Left ventricle myocardium inferior (tissue), 1 donor: ENCODE results near the gene MAD2L2. TPM values are rescaled to one million over a fixed set of nuclear protein-coding genes. Genes with fewer than 3 reads are reported as not detected.

Source experiments
- DNase-seq: peaks from one replicate; pipeline ENCODE4 v3.0.0-alpha.2; 2020
- H3K27ac ChIP-seq: fragments of 200-600 bp; replicated peaks from 2 replicates; pipeline ENCODE4 v1.8.0; 2021
- H3K27me3 ChIP-seq: fragments of 200-600 bp; 2 replicates; pipeline ENCODE4 v1.8.0; 2021; ENCODE audit warnings: low read depth
- H3K36me3 ChIP-seq: fragments of 200-600 bp; 2 replicates; pipeline ENCODE4 v1.8.0; 2021
- H3K4me1 ChIP-seq: fragments of 200-600 bp; 2 replicates; pipeline ENCODE4 v1.8.0; 2021
- H3K4me3 ChIP-seq: fragments of 200-600 bp; 2 replicates; pipeline ENCODE4 v1.8.0; 2021; ENCODE audit warnings: mild to moderate bottlenecking, moderate library complexity
- H3K9me3 ChIP-seq: fragments of 200-600 bp; replicated peaks from 2 replicates; pipeline ENCODE4 v1.8.0; 2021
- CTCF ChIP-seq: fragments of 200-600 bp; IDR thresholded peaks from 2 replicates; pipeline ENCODE4 v1.8.0; 2021; ENCODE audit warnings: antibody characterized with exemption, mild to moderate bottlenecking, borderline replicate concordance
- intact Hi-C: fragments of 100-400 bp; cut with micrococcal nuclease; formaldehyde crosslinking; loops from one replicate; pipeline ENCODE4 v1.11.0; 2022
- total RNA-seq: library from RNA; stranded (reverse); fragmentation: NEBNext Ultra II Directional; extraction: Animal tissue kit (Norgen Biotek cat#: 25700); gene quantifications from one replicate; pipeline ENCODE4 v1.2.1, GENCODE V29; 2021
- donor health status: DM: no; HTN: yes; CAD: no; lungs with severe emphysema.

Gene MAD2L2
- total RNA-seq, 1 donor from 2014 or later = 17.2 TPM

GRCh38 chr1:11676386-11677103 lies 4.4 kb downstream of the MAD2L2 start:
- Histone ChIP-seq H3K27ac (no peak overlapping the region), H3K27me3 (no peaks in the 10 kb centered on the region), H3K36me3 (peaks cover 45% of the 10 kb centered on the region), H3K9me3 (no peaks in the 10 kb centered on the region), H3K4me1 (peaks cover 21% of the 10 kb centered on the region), H3K4me3 (no peak overlapping the region)
- DNase-seq = no peak
- TF ChIP-seq CTCF = no peak
- intact Hi-C loops = no loop called here

- DNase-seq = no peak
- intact Hi-C loops = no loop called here
- H3K27ac ChIP-seq = no peak overlapping the region
- H3K4me3 ChIP-seq = no peak overlapping the region
- no peaks in the 10 kb centered on the region for H3K27me3 ChIP-seq
- no peaks in the 10 kb centered on the region for H3K9me3 ChIP-seq
- peaks cover 9% of the 10 kb centered on the region for H3K4me1 ChIP-seq
- TF ChIP-seq CTCF = no peak
- H3K36me3 ChIP-seq = peaks cover 45% of the 10 kb centered on the region
These were observed 5.6 kb downstream of the MAD2L2 start for GRCh38 chr1:11675325-11675724.

GRCh38 chr1:11674488-11674887 lies 6.5 kb downstream of the MAD2L2 start:
- Histone ChIP-seq H3K9me3 (no peaks in the 10 kb centered on the region), H3K4me3 (no peak overlapping the region), H3K27me3 (no peaks in the 10 kb centered on the region), H3K4me1 (peaks cover under 1% of the 10 kb centered on the region), H3K36me3 (peaks cover 45% of the 10 kb centered on the region), H3K27ac (no peak overlapping the region)
- intact Hi-C loops = no loop called here
- DNase-seq = no peak
- TF ChIP-seq CTCF = no peak

GRCh38 chr1:11673089-11673769 lies 7.7 kb downstream of the MAD2L2 start:
- no peak overlapping the region for H3K27ac ChIP-seq
- no peaks in the 10 kb centered on the region for H3K27me3 ChIP-seq
- no peaks in the 10 kb centered on the region for H3K4me1 ChIP-seq
- TF ChIP-seq CTCF = no peak
- intact Hi-C loops = no loop called here
- DNase-seq = no peak
- H3K4me3 ChIP-seq = no peak overlapping the region
- H3K9me3 ChIP-seq = no peaks in the 10 kb centered on the region
- H3K36me3 ChIP-seq = peaks cover 45% of the 10 kb centered on the region

- Histone ChIP-seq H3K27me3 (no peaks in the 10 kb centered on the region), H3K9me3 (no peaks in the 10 kb centered on the region), H3K4me3 (no peak overlapping the region), H3K36me3 (peaks cover 45% of the 10 kb centered on the region), H3K27ac (no peak overlapping the region), H3K4me1 (peaks cover 4% of the 10 kb centered on the region)
- TF ChIP-seq CTCF = no peak
- no peak for DNase-seq
- intact Hi-C loops = no loop called here
These were observed 9.2 kb downstream of the MAD2L2 start for GRCh38 chr1:11671544-11672286.
